Measurements from ENCODE around the gene FOXK2.

DNA sequence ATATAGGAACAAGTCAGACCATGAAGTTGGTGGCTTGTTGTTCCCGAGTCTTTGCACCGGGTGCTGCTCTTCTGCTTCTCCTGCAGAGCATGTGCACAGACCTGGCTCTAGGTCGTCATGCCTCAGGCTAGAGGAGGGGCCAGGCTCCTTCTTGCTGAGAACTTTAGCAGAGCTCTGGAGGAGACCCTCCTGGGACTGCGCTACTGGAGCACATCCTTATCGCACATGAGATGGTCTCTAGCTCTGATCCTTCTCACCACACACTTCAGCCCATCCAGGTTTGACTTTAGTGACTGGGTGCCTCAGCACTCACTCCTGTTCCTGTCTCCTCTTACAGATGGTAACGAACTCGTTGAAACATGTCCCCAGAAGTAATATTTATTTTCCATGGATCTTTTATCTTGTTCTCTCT lies 14.9 kb downstream of the FOXK2 start:
- TF ChIP-seq POLR2A (IDR thresholded peaks at IDR 0.05): no peak
- TF ChIP-seq, protein P1, sequence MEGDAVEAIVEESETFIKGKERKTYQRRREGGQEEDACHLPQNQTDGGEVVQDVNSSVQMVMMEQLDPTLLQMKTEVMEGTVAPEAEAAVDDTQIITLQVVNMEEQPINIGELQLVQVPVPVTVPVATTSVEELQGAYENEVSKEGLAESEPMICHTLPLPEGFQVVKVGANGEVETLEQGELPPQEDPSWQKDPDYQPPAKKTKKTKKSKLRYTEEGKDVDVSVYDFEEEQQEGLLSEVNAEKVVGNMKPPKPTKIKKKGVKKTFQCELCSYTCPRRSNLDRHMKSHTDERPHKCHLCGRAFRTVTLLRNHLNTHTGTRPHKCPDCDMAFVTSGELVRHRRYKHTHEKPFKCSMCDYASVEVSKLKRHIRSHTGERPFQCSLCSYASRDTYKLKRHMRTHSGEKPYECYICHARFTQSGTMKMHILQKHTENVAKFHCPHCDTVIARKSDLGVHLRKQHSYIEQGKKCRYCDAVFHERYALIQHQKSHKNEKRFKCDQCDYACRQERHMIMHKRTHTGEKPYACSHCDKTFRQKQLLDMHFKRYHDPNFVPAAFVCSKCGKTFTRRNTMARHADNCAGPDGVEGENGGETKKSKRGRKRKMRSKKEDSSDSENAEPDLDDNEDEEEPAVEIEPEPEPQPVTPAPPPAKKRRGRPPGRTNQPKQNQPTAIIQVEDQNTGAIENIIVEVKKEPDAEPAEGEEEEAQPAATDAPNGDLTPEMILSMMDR (IDR thresholded peaks at IDR 0.05): no peak
